Measurements from ENCODE around the gene NLRP2B. TPM values are rescaled to one million over a fixed set of nuclear protein-coding genes. Genes with fewer than 3 reads are reported as not detected.

The NLRP2B gene
- total and polyA plus RNA-seq, 2 of the 8 experiments (the other 6 are each of a cell fraction or from before 2014, with no cell fraction given), result not detected

DNA sequence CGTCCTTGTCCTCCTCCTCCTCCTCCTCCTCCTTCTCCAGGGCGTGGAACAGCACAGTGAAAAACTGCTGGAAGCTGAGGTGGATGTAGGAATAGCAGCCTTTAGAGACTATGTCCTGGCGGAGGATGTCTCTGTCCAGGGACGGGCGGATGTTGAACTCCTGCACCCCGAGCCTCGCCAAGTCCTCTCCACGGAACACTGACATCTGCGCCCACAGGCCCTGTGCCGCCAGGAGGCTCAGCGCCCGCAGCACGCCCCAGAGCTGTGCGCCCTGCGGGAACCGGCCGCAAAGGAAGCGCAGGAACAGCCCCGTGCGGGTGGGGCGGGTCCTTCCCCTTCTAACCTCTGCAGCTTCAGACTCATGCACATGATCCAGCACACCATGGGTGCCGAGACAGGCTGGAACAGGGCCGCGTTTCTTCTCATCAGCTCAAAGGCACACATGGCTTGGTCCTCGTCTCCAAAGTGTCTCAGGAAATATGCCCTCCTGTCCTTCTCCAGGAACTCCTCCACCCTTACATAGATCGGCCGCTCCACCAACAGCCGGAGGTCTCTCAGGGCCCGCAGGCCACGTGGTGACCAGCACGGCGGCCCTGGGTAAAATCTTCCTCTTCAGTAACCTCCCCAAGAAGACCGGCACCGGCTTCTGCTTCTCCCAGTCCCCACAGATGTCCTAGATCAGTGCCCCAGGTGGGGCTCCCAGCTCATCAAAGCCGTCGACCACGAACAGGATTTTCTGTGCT, 1.2 kb downstream of the NLRP2B start:
- Histone ChIP-seq H3K23ac (ENCODE audit: insufficient read length) (no peak overlapping the region), H3K56ac (replicated peaks; ENCODE audit: insufficient read length, low read depth, low read length) (no peak overlapping the region), H3K9ac (replicated peaks in 1 of 4; ENCODE audit: extremely low read depth in 1 of 4, low read depth in 3 of 4, low read length in 3 of 4) (no peak overlapping the region), H2BK5ac (ENCODE audit: low read depth, low read length) (no peak overlapping the region), H4K20me1 (replicated peaks in 1 of 2; ENCODE audit: control insufficient read depth in 1 of 2, insufficient read depth in 2 of 2, low read length in 2 of 2) (no peaks in the 10 kb centered on the region), H3K27me3 (replicated peaks in 1 of 4; ENCODE audit: control insufficient read depth in 3 of 4, extremely low read depth in 1 of 4, insufficient read depth in 3 of 4, low read length in 3 of 4) (no peaks in the 10 kb centered on the region), H2BK15ac (ENCODE audit: low read length) (no peak overlapping the region), H3K4me2 (ENCODE audit: insufficient read depth in 1 of 2, low read depth in 2 of 2, low read length in 2 of 2) (no peak overlapping the region), H2BK20ac (ENCODE audit: low read length) (no peak overlapping the region), H4K8ac (ENCODE audit: extremely low read depth, insufficient read depth, low read length) (no peak overlapping the region; the same call in 1 of the 2 replicates), H2AFZ (ENCODE audit: low read length) (no peak overlapping the region), H3K23me2 (ENCODE audit: low read depth, low read length) (no peaks in the 10 kb centered on the region), H3K14ac (ENCODE audit: insufficient read length) (no peak overlapping the region), H3K79me1 (ENCODE audit: low read depth, low read length) (no peaks in the 10 kb centered on the region), H4K91ac (replicated peaks; ENCODE audit: insufficient read length, low read length) (no peak overlapping the region), H4K5ac (ENCODE audit: insufficient read length, low read depth, low read length) (no peak overlapping the region), H3K4me3 (ENCODE audit: extremely low read depth in 1 of 4, insufficient read depth in 2 of 4, low read depth in 3 of 4, low read length in 4 of 4) (no peak overlapping the region), H3K4me1 (replicated peaks in 1 of 4; ENCODE audit: control insufficient read depth in 3 of 4, insufficient read depth in 4 of 4, low read length in 3 of 4) (no peaks in the 10 kb centered on the region), H2BK120ac (replicated peaks; ENCODE audit: low read depth, low read length) (no peak overlapping the region), H2AK5ac (ENCODE audit: low read depth, low read length) (no peak overlapping the region), H3K18ac (ENCODE audit: extremely low read depth, low read length) (no peak overlapping the region), H3K36me3 (ENCODE audit: control insufficient read depth in 2 of 4, insufficient read depth in 4 of 4, low read length in 3 of 4) (no peaks in the 10 kb centered on the region), H2BK12ac (ENCODE audit: low read depth, low read length) (no peak overlapping the region), H3K27ac (ENCODE audit: low read depth, low read length) (no peak overlapping the region), H3K9me3 (ENCODE audit: insufficient read depth in 2 of 2, low read depth in 1 of 2, low read length in 1 of 2) (peaks cover 0 to 5% of the 10 kb centered on the region in 2 experiments; a peak in 1 of 4 replicates), H3K4ac (replicated peaks; ENCODE audit: insufficient read length, low read depth, low read length) (no peak overlapping the region), H3K79me2 (ENCODE audit: control insufficient read depth in 1 of 2, insufficient read depth in 2 of 2, low read length in 2 of 2) (no peaks in the 10 kb centered on the region)
- DNase-seq (ENCODE audit: low read depth in 1 of 2, low spot score in 2 of 2) (no peak), FAIRE-seq (no peak)
- no peak for TF ChIP-seq CBX5 (IDR thresholded peaks at IDR 0.05; ENCODE audit: low read depth, low read length)
- TF ChIP-seq POLR2AphosphoS5 (IDR thresholded peaks at IDR 0.05; ENCODE audit: low read depth, low read length), result no peak
- TF ChIP-seq NRF1 (IDR thresholded peaks at IDR 0.05; ENCODE audit: low read depth, low read length), result no peak
- no peak for TF ChIP-seq EGR1 (IDR thresholded peaks at IDR 0.05; ENCODE audit: borderline replicate concordance, low read depth, low read length)
- no peak for TF ChIP-seq JUND (IDR thresholded peaks at IDR 0.05; ENCODE audit: low read length)
- no peak for TF ChIP-seq GTF2F1 (IDR thresholded peaks at IDR 0.05; ENCODE audit: borderline replicate concordance, low read depth, low read length)
- TF ChIP-seq, protein P1, sequence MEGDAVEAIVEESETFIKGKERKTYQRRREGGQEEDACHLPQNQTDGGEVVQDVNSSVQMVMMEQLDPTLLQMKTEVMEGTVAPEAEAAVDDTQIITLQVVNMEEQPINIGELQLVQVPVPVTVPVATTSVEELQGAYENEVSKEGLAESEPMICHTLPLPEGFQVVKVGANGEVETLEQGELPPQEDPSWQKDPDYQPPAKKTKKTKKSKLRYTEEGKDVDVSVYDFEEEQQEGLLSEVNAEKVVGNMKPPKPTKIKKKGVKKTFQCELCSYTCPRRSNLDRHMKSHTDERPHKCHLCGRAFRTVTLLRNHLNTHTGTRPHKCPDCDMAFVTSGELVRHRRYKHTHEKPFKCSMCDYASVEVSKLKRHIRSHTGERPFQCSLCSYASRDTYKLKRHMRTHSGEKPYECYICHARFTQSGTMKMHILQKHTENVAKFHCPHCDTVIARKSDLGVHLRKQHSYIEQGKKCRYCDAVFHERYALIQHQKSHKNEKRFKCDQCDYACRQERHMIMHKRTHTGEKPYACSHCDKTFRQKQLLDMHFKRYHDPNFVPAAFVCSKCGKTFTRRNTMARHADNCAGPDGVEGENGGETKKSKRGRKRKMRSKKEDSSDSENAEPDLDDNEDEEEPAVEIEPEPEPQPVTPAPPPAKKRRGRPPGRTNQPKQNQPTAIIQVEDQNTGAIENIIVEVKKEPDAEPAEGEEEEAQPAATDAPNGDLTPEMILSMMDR (IDR thresholded peaks at IDR 0.05; ENCODE audit: control extremely low read depth in 1 of 3, insufficient read depth in 1 of 3, low read depth in 1 of 3, low read length in 3 of 3), result no peak
- no peak for TF ChIP-seq CHD1 (IDR thresholded peaks at IDR 0.05; ENCODE audit: low read depth, low read length)
- no peak for TF ChIP-seq SUZ12 (IDR thresholded peaks at IDR 0.05; ENCODE audit: low read length)
- no peak for TF ChIP-seq CHD2 (IDR thresholded peaks at IDR 0.05; ENCODE audit: low read length)
- no peak for TF ChIP-seq RFX5 (IDR thresholded peaks at IDR 0.05; ENCODE audit: borderline replicate concordance, low read depth, low read length)
- TF ChIP-seq BACH1 (IDR thresholded peaks at IDR 0.05; ENCODE audit: low read length), result no peak
- POLR2A ChIA-PET (ENCODE audit: partially characterized antibody), result no interaction called here
- 96% methylated on average over 10 of the region's 37 CpGs; no CpG with 5 or more reads in 1 of the 2 experiments for WGBS, 2 experiments (ENCODE audit: extremely low coverage in 1 of 2, insufficient coverage in 1 of 2, insufficient read length in 1 of 2, insufficient replicate concordance in 2 of 2, low coverage in 1 of 2, low lambda C conversion rate in 2 of 2, missing lambda C conversion rate in 1 of 2)
- CTCF ChIA-PET (ENCODE audit: partially characterized antibody), result no interaction called here

All from H1 (cell line).